Hematopoietic multipotent progenitor cell treated with erythropoietin and hydrocortisone succinate and interleukin-3 and kit ligand, for 8 days (in vitro differentiated cells): ENCODE data around the gene NPTX2.
"Not testable (repeated sequence)": the region's sequence is repeated elsewhere in the genome, so short reads cannot be mapped to it uniquely, and the experiment has no call there.

Source experiments
- DNase-seq: peaks from one replicate; pipeline ENCODE4 v3.0.0-alpha.2; 2015

The NPTX2 gene, protein sequence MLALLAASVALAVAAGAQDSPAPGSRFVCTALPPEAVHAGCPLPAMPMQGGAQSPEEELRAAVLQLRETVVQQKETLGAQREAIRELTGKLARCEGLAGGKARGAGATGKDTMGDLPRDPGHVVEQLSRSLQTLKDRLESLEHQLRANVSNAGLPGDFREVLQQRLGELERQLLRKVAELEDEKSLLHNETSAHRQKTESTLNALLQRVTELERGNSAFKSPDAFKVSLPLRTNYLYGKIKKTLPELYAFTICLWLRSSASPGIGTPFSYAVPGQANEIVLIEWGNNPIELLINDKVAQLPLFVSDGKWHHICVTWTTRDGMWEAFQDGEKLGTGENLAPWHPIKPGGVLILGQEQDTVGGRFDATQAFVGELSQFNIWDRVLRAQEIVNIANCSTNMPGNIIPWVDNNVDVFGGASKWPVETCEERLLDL

DNA sequence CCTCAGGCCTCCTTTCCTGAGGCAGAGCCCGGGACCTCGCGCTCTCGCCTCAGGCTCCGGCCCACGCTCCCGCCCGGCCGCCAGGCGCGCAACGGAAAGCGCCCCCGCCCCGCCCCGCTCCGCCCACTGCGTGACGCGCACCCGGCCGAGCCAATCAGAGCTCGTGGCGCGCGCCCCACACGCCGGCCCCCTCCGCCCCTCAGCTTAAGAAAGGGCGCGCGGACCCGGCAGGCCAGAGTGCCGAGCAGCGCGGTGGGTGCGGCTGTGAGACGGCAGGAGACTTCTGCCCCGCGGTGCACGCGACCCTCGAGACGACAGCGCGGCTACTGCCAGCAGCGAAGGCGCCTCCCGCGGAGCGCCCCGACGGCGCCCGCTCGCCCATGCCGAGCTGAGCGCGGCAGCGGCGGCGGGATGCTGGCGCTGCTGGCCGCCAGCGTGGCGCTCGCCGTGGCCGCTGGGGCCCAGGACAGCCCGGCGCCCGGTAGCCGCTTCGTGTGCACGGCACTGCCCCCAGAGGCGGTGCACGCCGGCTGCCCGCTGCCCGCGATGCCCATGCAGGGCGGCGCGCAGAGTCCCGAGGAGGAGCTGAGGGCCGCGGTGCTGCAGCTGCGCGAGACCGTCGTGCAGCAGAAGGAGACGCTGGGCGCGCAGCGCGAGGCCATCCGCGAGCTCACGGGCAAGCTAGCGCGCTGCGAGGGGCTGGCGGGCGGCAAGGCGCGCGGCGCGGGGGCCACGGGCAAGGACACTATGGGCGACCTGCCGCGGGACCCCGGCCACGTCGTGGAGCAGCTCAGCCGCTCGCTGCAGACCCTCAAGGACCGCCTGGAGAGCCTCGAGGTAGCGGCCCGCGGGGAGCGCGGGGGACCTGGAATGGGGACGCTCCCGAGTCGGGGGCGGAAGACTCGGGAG lies at the start of gene NPTX2:
TSS of gene NPTX2 (plus strand) at position 235 of the 909 bp plus-strand sequence. CDS start at position 412, 177 bp downstream.
- peak; percentile 7 for DNase-seq

DNA sequence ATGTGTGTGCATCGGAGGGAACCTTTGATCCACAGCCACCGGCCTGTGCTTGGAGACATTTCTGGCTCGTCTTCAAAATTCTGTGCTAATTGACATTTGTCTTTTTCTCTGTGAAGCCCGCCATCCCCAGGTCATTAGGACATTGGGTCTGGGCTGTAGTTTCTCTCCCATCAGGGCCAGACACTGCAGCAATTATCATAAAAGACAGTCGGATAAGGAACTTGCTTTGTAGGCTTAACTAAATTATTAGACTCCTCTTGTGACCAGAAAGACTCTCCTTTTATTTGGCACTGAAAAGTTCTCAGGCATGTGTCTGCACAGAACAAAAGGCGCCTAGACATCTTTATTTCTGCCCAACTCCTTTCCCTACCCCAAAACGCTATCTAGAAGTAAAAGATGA lies 49.1 kb upstream of the NPTX2 start:
- no peak for DNase-seq

DNA sequence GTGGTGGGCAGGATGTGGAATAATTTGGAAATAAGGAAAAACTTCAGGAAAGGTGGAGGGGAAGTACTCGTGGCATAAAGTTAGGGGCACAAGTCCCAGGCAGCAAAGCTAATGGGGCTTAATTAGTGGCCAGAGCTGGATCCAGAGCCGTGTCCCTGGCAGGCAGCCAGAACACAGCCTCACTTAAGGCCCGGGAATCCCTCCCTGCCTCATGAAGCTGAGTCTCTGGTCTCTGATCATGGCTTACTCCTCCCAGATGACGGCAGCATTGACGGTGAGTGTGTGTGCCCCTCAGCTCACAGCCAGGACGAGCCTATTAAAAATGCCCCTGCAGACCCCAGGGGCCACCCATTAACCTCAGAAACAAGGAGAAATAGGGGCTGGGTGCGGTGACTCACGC lies 48.2 kb upstream of the NPTX2 start:
- DNase-seq = no peak

DNA sequence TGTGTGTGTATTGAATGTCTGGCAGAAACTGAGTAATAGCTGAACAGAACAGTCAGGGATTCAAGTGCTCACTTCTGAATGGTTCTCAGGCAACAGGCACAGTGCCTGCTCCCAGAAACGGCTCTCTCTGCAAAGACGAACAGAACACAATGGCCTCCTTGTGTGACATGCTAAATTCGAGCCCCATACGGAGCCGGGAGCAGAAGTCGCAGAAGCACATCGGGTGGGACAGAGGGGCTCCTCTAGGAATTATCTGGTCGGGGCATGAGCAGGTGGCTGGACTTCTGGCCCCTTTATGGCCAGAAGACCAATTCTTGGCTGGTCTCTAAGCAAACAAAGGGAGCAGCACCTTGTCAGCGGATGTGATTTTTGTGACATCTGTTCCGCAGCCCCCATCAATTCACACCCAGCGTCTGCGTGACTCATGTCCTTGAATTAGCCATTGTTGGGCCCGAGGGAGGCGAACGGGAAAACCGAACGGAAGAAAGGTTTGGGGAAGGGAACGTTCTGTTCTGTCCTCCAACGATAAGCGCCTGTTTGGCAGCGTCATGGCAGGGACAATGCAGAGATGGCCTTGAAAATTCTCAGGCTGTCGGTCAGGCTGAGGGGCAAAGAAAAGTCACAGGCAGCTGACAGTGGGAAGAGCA lies 47.3 kb upstream of the NPTX2 start:
- DNase-seq = no peak

DNA sequence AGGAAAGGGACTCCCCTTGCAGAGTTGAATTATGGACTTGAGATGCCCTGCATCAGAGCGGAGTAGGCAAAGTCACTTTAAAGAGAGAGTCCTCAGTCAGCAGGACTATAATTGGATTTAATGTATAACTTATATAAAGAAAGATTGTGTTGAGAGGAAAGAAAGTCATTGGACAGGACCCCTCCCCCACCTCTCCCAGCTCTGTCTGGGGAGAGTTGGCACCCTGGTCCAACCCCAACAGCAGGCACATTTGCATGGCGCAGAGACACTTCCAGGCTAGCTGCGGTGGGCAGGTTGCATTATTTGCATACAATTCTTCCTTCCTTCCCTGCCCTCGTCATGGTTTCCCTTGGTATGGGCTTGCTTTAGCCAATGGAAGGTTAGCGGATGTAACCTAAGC lies 46.1 kb upstream of the NPTX2 start:
- no peak for DNase-seq

DNA sequence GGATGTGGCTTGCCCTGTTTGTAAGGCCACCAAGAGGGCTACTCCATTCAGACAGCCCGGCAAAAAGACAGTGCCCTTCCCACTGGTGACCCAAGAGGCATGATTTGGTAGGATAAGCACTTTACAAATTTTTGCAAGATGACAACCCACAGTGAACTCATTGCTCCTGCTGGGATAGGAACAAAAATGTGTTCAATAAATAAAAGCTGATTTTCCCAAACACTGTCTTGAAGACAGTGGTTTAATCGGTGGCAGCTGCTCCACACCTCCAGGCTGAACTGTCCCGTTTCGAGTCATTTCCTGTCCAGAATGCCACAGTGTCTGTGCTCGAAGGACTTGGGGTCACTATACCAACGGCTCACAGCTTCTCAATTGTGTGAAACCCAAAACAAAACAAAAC lies 45.1 kb upstream of the NPTX2 start:
- no peak for DNase-seq

DNA sequence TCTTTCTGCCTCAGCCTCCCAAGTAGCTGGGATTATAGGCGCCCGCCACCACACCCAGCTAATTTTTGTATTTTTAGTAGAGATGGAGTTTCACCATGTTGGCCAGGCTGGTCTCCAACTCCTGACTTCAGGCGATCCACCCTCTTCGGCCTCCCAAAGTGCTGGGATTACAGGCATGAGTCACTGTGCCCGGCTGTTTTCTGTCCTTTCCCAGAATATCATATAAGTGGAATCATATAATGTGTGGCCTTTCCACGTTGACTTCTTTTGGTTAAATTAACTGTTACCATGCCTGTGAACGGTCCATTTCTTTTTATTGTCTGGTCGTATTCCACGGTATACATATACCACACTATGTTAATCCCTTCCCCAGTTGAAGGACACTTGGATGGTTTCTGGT lies 44.4 kb upstream of the NPTX2 start:
- DNase-seq = not testable (repeated sequence)

DNA sequence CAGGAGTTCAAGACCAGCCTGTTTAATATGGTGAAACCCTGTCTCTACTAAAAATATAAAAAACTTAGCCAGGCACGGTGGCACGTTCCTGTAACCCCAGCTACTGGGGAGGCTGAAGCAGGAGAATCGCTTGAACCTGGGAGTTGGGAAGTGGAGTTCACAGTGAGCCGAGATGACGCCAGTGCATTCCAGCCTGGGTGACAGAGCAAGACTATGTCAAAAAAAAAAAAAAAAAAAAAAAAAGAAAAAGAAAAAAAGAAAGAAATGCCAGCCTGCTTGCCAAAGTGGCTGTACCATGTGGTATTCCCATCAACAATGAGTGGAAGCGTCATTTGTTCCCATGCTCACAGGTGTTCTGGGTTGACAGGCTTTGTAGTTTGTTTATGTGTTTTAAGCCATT lies 43.3 kb upstream of the NPTX2 start:
- no peak for DNase-seq

DNA sequence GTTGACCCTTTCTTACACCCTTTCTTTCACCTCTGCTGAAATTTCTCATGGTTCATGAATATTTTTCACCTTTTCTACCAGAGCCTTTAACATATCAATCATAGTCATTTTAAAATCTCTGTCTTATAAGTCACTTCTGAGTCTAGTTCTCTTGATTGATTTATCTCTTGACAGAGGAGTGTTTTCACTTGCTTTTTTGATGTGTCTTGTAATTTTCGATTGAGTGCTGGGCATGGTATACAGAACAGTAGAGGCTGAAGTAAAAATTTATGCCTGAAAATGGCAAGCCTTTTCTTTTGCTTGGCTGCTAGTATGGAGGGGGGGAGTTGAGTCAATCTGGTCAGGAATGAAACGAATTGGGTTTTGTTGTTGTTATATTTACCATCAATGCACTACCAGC lies 41.2 kb upstream of the NPTX2 start:
- DNase-seq = no peak

DNA sequence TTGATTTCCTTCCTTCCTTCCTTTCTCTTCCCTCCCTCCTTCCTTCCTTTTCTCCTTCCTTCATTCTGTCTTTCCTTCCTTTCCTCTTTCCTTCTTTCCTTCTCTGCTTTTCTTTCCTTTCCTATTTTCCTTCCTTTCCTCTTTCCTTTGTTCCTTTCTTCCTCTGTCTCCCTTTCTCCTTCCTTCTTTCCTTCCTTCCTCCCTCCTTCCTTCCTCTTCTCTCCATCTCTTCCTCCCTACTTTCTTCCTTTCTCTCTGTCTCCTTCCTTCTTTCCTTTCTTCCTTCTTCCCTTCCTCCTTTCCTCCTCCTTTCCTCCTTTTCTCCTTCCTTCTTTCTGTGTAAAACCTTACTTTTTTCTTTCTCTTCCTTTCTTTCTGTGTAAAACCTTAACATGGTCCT lies 32.3 kb upstream of the NPTX2 start:
- DNase-seq = no peak

DNA sequence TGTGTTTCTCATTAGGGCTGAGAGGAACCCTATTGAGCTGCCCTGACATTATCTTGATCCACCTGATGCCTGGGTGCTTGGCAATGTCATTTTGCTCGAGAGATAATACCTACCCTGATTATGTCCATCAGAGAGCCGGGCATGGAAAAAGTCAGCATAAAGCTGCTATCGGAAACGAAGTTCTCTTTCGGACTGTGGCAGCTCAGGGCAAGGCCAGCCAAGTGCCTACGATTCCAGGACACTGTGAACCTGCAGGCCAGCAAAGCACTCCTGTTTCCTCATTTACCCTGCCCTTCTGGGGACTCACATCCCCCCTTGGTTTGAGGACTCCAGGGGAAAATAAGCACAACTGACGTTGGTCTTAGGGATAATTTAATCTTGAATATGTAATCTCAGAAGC lies 25.2 kb upstream of the NPTX2 start:
- DNase-seq = no peak

DNA sequence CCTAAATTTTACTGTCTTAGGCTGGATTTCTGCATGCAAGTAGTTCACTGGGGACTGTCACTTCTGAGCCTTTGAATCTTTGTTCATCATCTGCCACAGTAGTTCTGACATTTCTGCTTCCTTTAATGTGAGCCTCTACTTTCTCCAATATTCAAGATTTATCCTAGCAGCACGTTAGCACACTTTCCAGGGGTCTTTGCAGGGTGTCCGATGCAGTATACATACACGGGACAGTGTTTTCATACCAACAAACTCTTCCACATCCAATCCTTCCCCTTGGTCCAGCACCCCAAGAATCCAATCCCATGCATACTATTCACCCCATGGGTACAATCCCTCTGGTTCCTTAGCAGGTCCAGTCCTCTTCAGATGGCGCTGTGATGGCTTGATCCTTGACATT lies 22.7 kb upstream of the NPTX2 start:
- DNase-seq = no peak

DNA sequence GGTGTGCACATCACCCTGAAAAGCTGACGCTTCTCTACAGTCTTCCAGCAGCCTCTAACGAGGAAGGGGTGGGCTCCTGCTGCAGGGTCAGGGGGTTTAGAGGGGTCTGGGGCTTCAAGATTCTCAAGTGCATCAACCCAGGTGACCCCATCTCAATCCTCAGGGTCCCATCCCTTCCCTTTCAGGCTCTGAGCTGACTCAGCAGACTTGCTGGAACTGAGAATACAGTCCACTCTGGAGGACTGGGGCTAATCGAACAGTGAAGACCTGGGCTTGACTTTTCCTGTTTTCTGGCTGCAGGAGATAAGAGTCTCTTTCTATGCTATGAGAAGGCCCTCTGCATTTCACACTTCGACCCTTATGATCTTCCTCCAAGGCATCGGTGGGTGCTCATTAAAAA lies 22.3 kb upstream of the NPTX2 start:
- no peak for DNase-seq

DNA sequence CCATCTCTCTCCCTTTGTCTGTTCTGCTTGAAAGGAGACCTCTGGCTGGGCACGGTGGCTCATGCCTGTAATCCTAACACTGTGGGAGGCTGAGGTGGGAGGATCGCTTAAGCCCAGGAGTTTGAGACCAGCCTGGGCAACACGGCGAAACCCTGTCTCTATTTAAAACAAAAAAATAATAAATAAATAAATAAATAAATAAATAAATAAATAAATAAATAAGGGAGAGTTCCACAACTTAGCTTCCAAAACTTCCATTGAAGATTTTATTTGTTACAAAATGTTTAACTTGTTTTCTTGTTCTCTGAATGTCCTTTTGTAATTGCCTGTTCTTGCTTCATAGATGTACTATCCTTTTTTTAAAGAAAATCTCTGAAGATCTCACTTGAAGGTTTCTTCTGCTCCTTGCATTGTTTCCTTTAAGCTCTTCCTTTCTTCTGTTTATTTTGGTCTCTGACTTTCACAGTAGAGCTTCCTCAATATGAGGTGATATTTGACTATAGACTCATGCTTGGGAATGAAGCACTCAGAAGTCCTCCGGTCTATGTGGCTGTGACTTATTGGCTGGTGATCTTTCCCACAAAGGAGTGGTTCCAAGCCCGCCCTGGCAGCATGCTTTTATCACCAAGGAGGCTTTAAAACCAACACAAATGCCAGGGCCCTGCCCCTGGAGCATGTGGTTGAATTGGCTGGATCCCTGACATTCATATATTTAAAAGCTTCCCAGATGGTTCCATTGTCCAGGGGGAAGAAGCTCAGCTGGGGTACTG lies 18.1 kb upstream of the NPTX2 start:
- no peak for DNase-seq

DNA sequence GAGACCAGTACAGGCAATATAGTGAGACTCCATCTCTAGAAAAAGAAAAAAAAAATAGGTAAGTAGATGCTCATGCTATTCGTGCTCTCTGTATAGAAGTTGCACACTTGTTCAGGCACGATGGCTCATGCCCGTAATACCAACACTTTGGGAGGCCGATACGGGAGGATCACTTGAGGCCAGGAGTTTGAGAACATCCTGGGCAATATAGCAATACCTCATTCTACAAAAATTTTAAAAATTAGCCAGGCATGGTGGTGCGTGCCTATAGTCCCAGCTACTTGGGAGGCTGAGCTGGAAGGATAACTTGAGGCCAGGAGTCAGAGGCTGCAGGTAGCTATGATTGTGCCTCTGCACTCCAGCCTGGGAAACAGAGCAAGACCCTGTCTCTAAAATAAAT lies 17.2 kb upstream of the NPTX2 start:
- no peak for DNase-seq

DNA sequence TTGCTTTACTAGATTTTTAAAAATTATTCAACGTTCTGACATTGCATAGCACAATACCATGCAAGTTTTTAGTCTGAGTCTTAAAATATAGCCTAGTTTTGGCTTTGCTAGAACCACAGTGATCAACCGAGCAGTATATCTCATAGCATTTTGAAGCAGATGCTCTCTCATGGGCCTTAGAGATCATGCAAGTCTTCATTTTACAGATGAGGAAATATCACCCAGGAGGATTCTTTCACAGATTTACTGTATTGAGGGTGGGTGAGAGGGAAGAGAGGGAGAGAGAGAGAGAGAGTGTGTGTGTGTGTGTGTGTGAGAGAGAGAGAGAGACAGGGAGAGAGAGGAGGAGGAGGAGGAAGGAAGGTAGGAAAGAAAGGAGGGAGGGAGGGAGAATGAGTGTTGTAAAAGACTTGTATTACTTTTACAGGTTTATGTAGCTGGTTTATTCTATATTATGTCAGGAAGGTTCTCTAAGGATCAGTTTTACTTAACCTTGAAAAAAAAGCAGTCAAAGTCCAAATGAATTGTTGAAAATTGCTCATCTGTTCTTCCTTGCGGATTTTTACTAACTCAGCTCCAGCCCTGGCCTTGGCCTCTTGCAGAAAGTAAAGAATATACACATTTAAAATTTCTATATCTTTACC lies 14.2 kb upstream of the NPTX2 start:
- DNase-seq = no peak

DNA sequence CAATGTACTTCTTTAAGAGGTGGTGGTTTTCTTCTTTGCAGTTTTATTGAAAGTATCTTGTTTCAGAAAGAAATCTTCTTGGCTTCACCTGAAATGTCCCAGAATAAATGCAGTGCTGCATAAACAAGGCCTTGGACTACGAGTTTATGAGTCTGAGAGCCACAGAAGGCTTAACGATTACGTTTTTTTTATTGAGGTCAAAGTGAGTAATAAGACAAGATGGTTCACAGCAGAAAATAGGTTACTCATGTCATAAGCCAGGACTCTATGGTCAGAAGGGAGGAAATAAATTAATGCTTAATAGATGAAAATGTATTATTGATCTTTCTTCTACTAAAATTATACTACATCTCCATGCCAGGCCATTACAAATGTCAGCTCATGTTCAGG lies 13.7 kb upstream of the NPTX2 start:
- DNase-seq = no peak

DNA sequence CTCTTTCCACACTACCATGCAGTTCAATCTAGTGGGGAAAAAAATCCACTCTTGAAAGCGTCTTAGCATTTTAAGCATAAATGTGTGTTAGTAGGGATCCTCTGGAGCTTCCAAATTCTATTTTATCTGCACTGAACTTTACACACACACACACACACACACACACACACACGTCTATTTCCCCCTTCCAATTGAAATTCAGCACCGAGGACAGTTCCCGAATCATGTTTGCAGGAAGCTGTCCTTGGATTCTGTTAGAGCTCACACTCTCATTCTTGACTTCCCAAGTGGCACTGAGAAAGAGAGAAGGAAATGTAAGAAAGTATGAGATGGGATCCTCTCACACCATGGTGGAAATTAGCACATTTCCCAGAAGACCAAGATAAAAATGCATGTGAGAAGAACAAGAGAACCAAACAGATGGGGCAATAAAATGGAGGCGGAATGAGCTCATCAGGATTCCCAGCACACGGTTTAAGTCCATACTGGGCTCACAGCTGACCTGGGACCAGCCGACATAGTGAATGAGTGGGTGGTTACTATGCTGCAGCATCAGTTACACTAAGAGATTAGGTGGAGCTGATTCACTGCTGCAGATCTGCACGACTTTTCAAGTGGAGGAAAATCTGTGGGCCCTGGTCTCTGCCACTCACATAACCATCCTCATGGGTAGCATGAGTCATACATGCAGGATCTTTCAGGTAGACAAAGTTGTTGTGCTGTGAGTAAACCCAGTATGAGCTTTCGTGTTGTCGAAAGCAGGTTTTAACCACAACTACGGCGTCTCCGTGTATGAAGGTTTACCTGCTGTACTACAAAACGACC lies 3.3 kb upstream of the NPTX2 start:
- DNase-seq = peak; percentile 26

DNA sequence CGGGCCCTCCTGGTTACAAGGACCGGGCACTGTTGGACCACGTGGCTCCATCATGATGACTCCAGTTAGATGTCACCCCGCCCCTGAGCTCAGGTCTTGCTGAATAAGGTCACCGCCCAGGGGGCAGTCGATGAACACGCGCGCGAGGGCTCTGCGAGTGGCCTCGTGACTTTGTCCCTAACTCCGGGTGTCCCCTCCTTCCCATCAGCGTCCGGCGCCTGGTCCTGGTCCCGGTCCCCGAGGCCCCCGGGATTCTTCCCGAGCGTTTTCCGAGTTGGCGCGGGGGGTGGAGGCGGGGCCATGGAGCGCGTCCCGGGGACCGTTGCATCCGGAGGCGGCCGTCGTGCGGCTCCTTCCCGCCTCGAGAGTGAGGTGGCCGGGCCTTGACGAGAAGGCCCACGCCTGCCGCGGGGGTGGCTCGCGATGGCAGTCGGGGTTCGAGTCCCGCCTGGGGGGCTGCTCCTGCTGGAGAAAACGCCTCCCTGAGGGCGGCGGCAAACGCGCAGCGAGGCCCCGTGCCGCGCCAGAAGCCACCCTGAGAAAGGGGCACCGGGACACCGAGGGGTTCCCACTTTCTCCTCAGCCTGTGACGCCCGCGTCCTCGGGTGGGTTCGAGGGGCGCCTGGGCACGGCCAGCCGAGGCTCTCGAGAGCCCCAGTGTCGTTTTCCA lies 569 bp upstream of the NPTX2 start:
- DNase-seq = no peak

DNA sequence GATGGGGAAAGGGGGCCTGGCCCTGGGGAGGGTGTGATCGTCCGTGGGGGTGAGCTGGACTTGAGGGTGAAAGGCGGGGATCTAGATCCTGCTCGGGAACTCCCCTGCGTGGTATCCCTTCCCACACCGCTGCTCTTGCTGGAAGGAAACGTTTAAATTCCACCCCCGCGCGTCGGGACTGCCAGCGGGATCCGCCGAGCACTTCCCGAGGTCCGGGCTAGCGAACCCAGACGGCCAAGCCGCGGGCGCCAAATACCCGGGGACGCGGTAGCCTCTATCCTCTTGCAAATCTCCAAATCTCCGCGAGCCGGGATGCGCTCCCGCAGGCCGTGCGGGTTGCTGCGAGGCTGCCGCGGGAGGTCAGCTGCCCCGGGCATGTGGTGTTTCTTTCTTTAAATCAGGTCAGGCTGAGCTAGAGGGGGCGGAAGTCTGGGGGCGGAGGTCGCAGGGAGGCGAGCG lies 904 bp downstream of the NPTX2 start:
- no peak for DNase-seq

DNA sequence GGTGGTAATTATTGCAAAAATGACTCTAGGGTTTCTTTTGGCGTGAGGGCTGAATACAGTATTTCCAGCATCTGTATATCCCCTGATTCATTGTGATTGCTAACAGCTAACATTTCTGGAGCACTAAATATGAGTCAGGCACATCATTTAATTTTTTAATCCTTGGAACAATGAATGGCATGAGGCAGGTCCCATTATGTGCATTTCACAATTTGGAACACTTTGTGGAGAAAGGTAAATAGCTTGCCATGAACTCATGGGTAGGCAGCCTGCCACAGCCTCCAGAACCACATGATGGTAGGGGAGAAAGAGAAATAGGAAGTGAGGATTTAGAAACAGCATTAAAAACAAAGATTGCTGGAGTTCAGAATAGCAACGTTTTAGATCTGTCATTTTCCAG lies 1.7 kb downstream of the NPTX2 start:
- DNase-seq = no peak
